Upper lobe of left lung (tissue), 4 donors: ENCODE results near the gene LRRC1.

Experiments
- EP300 ChIP-seq, 4 donors: sonication (generic); formaldehyde crosslinking; IDR thresholded peaks; one replicate each; pipeline ENCODE4 v1.5.1; 2017; ENCODE audit warnings: antibody characterized with exemption in 4 of 4, control low read depth in 2 of 4
- POLR2A ChIP-seq, 4 donors: fragments of 450-650 bp; IDR thresholded peaks; one replicate each; pipeline ENCODE4 v1.5.1; 2016 to 2017; ENCODE audit warnings: antibody characterized with exemption in 4 of 4, mild to moderate bottlenecking in 2 of 4
- POLR2AphosphoS5 ChIP-seq, 2 donors: sonication (generic); formaldehyde crosslinking; IDR thresholded peaks; one replicate each; pipeline ENCODE4 v1.5.1; 2017; ENCODE audit warnings: antibody characterized with exemption in 2 of 2
- TF ChIP-seq, protein P1 (sequence below), 6 experiments: fragments of 450-650 bp in 4 of 6; fragments of 200-600 bp in 2 of 6; sonication (generic) in 2 of 6; IDR thresholded peaks; one replicate each; pipeline ENCODE4 v1.5.1; 2016 to 2019; ENCODE audit warnings: antibody characterized with exemption in 6 of 6

DNA sequence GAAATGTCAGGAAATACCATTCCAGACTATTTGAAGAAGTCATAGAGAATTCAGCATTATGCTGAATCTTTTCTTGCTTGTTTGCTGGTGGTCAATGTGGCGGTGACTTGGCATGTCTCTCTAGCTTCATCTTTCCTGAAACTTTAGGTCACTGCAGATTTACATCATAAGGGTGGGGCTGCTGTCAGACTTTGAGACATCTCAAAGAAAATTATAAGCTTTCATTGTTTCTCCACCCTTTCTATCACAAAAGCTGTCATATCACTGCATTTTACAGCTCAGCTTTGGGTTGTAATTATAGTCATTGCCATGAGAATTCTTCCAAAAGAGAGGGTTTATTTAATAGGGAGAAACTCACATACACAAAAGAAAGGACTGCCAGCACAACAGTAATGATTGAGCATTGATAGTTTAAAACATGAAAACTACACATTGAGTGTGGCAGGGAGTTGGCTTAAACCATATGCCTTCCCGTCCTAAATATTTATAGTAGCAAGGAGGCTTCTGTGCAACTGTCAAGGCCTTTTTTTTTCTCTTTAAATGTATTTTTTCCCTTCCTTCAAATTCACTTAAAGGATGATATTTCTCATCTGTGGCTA is 44.7 kb upstream of the LRRC1 start:
- TF ChIP-seq, protein P1, sequence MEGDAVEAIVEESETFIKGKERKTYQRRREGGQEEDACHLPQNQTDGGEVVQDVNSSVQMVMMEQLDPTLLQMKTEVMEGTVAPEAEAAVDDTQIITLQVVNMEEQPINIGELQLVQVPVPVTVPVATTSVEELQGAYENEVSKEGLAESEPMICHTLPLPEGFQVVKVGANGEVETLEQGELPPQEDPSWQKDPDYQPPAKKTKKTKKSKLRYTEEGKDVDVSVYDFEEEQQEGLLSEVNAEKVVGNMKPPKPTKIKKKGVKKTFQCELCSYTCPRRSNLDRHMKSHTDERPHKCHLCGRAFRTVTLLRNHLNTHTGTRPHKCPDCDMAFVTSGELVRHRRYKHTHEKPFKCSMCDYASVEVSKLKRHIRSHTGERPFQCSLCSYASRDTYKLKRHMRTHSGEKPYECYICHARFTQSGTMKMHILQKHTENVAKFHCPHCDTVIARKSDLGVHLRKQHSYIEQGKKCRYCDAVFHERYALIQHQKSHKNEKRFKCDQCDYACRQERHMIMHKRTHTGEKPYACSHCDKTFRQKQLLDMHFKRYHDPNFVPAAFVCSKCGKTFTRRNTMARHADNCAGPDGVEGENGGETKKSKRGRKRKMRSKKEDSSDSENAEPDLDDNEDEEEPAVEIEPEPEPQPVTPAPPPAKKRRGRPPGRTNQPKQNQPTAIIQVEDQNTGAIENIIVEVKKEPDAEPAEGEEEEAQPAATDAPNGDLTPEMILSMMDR (IDR thresholded peaks at IDR 0.05), result no peak
- TF ChIP-seq POLR2AphosphoS5 (IDR thresholded peaks at IDR 0.05) (no peak), POLR2A (IDR thresholded peaks at IDR 0.05) (no peak), EP300 (IDR thresholded peaks at IDR 0.05) (no peak)
